GM21381 (cell line): ENCODE results near the gene RMDN3.

Experiments
- ATAC-seq: cut with Tn5 transposase; IDR thresholded peaks from one replicate; pipeline ENCODE4 v1.9.1; 2021; ENCODE audit warnings: mild to moderate bottlenecking, moderate library complexity; ENCODE audit not compliant: unreplicated experiment

Gene RMDN3, protein sequence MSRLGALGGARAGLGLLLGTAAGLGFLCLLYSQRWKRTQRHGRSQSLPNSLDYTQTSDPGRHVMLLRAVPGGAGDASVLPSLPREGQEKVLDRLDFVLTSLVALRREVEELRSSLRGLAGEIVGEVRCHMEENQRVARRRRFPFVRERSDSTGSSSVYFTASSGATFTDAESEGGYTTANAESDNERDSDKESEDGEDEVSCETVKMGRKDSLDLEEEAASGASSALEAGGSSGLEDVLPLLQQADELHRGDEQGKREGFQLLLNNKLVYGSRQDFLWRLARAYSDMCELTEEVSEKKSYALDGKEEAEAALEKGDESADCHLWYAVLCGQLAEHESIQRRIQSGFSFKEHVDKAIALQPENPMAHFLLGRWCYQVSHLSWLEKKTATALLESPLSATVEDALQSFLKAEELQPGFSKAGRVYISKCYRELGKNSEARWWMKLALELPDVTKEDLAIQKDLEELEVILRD

DNA sequence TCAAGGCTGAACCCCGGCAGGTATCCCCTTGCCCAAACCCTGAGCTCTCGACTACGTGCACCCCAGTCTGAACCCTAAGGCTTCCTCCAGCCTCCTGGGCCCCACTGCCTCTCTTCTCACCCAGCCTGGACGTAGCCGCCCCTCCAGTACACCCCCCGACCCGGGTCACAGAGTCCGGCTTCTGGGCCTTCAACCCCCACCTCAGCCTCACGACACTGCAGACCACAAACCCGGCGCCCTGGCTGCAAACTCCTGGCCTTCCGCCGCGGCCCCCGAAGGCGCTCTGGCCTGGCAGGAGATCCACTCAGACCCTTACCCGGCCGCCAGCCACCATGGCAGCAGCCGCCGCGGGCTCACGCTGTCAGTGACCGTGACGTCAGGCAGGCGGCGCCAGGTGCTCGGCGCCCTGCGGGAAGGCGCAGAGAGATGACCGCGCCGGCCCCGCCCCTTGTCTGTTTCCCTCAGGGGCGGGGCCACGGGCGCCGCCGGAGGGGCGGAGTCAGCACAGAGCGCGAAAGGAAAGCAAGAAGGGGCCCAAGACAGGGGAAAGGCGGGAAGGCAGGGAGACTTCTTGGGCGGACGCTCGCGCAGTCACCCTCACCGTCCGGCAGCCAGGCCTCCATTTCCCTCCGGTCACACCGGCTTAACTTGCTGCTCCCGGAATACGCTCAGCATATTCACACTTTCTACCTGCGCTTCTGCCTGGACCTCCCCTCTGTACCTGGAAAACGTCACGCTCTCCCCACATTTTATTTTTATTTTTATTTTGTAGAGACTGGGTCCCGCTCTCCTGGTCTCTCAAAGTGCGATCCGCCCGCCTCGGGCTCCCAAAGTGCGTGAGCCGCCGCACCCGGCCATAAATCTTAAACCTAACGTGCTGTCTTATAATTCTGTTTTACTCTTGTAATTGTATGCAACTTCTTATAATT lies at the start of gene RMDN3:
Gene RMDN3, minus strand, starts transcription at position 372 of the 929 bp plus-strand sequence. CDS start 471 bp downstream, outside the sequence.
- peak; percentile 82 for ATAC-seq

DNA sequence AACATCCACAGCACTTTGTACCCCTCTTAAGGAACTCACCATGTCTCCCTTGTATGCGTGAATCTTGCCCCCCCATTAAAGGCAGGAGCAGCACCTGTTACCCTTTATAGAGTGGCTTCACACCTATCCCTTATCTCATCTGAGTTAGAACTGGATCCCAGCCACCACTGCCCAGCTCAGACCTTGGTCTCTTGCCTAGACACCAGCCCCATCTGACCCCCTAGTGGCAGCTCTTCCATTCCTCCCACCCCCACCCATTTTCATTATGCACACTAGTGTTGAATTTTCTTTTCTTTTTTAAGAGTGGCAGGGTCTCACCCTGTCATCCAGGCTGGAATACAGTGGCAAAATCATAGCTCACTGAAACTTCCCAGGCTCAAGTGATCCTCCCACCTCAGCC lies 48.6 kb upstream of the RMDN3 start:
- no peak for ATAC-seq

DNA sequence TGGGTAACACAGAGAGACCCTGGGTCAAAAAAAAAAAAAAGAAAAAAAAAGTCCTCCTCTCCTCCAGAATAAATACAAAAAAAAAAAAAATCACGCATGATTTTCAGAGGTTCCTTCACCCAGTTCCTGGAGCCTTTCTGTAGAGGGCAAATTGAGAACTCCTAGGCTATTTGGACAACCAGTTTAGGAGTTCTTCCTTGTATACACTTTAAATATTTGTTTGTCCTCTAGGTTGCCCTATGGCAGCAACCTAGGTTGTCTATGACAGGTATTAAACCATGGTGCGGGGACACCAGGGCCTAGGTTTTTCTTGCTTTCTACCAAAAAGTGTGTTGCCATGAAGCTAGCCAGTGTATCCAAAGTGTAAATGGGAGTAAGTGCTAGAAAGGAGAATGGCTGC lies 48.0 kb upstream of the RMDN3 start:
- ATAC-seq = no peak

DNA sequence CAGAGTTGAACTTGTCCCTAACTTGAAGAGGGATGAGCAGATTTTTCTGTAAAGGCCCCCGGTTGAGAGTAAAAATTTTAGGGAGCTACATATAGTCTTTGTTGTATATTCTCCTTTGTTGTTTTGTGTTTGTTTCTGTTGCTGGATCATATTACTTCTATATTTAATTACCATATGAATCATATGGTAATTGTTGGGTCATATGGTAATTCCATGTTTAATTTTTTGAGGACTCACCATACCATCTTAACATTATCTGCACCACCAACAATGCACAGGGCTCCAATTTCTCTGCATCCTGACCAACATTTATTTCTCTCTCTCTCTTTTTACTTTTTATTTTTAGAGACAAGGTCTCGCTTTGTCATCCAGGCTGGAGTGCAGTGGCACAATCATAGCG lies 44.5 kb upstream of the RMDN3 start:
- no peak for ATAC-seq

DNA sequence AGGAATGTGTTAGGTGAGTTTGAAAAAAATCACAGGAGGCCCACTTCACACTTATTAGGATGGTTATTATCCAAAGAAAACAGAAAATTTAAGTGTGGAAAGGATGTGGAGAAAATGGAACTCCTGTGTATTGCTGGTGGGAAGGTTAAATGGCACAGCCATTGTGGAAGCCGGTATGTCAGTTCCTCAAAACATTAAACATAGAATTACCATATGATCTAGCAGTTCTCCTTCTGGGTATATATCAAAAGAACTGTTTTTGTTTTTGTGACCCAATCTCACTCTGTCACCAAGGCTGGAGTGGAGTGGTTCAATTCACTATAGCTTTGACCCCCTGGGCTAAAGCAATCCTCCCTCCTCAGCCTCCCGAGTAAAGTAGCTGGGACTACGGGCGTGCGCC lies 41.5 kb upstream of the RMDN3 start:
- ATAC-seq = no peak

DNA sequence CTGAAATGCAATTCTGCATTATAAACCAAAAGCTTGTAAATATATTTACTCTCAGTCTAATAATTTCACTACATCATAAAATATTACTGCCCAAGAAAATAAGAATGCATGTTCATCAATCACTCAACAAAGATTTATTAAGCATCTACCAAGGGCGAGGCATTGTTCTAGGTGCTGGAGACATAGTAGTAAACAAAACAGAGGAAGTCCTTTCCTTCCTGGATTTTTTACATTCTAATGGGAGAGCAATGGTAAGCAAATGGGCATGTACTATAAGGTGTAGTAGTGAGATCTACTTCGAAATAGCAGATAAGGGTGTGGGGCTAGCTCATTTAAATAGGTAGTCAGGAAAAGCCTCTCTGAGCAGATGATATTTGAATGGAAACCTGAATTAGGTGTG lies 41.0 kb upstream of the RMDN3 start:
- ATAC-seq = no peak

DNA sequence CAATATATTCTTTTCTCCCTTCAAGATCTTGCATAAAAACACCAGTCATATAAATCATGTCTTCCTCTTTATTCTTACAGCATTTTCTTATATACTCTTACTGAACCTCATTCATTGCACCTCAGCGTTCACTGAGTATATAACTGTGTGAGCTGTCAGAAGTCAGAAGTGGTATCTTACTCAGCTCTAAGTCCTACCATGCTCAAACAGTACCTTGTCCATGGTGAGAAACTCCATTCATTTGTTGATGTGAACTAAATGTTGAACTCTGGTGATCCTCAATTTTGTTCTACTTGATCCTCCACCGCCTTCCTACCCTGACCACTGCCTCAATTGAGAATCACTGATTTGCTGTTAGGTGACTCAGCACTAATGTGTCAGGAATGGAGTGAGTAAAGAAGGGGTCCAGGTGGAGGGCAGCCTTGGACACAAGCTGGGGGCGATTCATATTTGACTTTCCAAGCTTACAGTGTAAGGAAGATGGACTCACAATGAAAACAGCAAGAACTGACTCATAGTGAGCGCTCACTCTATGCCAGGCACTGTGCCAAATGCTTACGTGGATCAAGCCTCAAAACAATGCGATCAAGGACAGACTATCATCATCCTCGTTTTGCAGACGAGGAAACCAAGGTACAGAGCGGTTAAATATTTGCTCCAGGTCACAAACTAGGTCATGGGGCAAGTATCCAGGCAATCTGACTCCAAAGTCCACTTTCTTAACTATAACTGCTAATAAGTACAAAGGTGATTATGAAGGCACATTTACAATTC lies 38.3 kb upstream of the RMDN3 start:
- ATAC-seq = no peak

DNA sequence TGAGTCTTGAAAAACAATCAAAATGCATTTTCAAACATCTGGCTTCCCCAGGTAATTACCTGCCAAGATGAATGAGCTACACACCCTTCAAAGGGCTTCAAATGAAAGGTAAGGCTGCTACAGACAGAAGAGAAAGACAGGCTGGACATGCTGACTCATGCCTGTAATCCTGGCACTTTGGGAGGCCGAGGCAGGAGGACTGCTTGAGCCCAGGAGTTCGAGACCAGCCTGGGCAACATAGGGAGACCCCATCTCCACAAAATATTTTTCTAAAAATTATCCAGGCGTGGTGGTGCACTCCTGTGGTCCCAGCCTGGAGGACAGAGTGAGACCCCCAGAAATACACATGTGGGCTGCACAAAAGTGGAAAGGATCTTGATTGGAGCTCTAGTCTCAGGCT lies 37.3 kb upstream of the RMDN3 start:
- no peak for ATAC-seq

DNA sequence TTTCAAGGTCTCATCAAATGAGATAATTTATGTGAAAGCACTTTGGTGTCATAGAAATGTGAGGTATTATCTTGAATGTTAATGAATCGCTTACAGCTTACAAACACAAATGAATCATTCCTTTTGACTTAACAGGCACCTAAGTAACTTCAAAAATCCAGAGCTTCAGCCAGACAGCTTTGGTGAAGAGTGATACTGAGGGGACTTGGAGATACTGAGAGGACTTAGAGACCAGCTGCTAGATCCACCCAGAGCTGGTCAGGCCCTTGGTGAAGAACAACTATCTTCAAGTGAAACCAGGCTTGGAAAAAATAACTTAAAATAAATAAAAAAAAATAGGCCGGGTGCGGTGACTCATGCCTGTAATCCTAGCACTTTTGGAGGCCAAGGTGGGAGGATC lies 35.7 kb upstream of the RMDN3 start:
- ATAC-seq = no peak

DNA sequence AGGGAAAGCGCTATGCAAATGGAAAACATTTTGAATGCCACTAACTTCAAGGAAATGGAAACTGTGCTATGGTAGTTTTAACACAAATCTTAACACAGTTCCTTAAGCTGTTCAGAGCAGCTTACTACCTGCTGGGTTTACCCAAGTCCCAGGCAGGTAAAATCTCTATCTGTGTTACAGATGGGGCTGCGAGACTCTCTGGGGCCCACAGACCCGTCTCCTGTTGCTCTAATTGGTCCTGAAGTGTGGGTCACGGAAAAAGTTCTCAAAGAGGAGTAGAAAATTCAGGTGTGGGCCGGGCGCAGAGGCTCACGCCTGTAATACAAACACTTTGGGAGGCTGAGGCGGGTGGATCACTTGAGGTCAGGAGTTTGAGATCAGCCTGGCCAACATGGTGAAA lies 34.9 kb upstream of the RMDN3 start:
- ATAC-seq = no peak

DNA sequence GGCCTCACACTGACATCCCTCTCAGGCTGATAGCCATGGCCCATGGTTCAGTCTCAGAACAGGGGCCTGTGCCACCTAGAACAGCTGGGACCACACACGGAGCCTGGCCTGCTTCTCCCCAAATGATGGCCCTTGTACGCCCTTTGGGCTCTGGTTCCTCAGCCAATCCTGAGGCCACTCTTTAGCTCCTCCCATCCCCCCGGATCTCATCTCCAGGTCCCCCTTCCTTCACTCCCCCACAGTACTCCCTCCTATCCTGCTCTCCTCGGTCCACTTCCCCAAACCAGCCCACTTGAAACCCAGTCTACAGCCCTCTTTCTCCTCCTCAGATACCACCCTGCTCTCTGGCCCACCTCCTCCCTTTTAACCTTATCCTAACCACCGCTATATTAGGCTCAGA lies 34.1 kb upstream of the RMDN3 start:
- no peak for ATAC-seq

DNA sequence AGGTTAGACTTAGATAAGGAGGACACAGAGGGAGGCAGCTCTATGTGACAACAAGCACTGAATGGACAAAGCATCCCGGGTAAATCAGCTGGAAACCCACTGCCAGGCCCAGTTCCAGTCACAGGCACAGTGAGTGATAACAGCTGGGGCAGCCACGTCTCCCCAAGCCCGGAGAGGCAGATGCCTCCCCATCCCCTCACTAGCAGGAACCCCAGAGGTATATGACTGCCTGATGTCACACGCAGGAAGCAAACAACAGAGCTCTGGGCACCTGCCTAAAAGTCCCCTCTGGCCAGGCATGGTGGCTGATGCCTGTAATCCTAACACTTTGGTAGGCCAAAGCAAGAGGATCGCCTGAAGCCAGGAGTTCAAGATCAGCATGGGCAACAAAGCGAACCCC lies 32.9 kb upstream of the RMDN3 start:
- no peak for ATAC-seq

DNA sequence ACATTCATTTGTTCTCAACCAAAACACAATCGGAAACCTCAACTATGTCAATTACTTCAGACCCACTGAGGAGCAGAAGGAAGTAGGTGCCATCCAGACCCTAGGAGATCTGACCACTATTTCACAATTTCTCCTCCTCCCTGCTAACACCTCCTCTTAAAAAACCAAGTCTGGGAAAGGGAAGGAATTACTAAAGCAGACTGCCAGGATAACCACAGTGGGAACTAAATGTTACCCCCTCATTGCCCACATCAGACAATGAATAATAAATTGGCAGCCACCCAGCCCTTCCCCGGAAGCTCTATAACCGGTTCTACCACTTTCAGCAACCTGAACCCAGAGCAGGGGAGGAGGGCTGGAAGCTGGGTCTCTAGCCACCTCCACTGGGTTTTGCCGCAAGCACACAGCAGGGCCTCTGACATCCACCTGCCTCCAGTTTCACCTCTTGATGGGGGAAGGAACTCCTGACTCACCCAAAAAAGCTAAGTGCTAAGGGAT lies 32.3 kb upstream of the RMDN3 start:
- ATAC-seq = no peak

DNA sequence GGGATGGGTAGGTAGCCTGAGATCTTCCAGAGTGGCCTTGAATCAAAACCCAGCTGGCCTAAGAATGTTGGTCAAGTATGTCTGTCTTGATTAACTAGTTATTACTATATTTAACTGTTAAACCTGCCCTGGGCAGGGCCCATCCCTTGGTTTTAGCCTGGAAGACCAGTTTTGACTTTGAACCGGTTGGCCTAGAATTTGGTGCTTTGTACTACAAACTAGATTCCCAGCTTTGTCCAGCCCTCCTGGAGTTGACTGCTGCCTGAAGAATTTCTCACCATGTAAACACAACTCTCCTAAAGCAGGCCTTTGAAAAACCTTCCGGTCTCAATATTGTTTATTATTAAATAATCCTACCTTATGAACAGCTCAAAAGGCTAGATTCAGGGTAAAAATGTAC lies 30.8 kb upstream of the RMDN3 start:
- ATAC-seq = no peak

DNA sequence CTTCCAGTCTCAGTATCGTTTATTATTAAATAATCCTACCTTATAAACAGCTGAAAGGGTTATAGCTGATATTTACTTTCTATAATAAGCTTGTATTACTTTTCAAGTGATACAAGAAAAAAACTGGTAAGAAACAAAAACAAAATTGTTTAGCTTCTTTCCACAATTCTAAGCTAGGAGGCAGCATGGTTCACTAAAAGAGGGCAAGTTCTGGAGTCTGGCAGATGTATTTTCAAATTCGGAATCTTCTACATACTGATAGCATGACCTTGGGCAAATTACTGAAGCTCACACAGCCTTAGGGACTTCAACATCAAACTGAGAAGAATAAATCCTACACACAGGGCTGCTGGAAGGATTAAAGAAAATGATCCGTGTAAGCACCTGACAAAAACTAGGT lies 30.1 kb upstream of the RMDN3 start:
- no peak for ATAC-seq

DNA sequence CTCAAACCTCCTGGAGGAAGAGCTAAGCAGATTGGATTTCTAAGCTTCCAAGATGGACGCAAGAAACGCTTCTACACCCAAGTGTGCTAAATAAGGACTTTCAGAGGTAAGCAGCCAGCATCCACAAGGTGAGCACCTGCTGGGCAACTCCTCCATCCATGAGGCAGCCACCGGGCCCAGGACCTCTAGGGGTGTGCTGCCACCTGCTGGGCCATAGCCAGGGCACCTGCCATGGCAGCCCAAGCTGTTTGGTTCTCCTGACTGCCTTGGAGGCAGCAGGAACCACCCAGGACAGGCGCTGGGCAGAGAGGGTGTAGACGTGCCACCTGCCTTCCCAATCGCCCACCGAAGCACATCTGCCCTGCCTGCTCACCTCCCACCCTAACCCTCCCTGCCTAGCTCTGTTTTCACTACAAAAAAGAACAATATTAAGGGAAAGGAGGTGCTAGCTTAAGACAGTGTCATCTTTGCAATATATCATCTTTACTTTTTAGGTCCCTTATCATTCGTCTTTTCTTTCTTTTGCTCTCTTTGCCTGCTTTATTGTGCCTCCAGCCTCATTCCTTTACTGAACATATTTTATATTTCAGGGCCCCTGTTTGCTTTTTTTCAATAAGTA lies 27.7 kb upstream of the RMDN3 start:
- no peak for ATAC-seq

DNA sequence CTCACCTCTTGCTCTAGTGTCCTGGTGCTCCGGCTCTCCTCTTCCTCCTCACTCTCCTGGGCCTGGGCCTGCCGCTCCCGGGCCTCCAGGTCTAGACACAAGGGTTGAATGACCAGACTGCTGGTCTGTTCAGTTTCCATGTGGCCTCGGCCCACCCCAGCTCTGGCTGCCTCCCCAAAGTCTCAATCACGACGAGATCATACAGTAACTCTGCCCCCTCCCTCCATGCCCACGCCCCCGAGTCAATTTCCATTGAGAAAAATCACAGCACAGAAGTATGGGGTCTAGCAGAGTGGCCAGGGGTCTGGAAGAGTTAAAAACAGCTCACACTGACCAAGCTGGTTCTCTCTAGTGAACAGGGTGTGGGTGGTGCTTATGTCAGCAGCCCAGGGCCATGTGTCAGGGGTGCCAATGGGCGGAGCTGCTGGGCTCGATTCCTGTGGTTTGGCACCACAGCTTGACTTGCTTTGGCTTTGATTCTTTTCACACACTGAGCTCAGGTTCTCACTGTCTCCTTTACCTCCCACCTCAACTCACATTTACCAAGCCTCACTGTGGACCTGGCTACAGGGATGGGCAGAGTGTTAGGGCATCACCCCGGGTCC lies 21.6 kb upstream of the RMDN3 start:
- ATAC-seq = no peak

DNA sequence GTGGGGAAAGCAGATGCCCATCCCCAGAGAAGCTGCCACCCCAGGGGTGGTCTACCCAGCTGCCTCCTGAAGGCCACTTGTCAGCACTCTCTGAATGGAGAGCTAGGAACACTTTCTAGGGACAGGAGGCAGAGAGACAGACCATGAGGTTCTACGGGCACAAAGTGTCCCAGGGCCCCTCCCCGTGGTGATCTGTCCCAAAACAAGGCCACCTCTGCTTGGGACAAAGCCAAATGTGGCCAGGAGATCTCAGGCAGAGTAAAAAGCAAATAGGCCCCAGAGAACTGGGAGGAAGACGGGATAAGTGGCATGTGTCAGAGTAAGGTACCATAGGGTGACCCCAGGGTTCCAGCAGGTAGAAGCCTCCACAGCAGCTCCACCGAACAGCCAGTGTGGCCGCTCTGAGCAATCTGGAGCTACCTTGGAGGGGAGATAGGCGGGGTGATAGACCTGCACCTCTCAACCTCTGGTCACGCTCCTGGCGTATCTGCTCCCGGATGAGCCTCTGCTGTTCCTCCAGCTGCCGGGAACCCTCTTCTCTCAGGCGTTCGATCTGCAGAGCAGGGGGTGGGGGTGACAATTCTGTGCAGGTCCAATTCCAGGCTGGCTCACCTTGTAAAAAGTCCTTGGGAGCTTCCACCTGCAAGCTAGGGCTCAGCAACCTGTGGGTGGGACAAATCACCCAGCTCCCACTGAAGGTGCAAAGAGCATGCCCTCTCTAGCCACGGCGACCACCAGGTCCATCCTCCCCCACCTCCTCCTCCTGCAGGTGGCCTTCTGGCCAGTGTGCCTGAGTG lies 20.9 kb upstream of the RMDN3 start:
- no peak for ATAC-seq

DNA sequence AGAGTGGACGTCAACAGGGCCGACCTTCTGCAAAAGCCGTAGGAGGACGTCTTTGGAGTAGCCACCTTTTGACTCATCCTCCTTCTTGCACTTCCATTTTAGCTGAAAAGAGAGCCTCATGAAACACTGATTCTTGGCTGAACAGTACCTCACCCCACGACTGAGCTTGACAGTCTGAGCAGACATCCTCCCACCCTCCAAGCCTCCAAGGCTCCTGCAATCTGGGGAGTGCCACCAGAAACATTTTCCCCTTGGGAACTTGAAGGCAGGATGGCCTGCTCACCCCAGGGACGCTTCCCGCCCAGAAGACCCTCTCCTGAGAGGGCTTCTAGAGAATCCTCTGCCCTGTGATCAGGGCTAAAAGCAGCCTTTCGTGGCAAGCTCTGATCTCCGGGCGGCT lies 20.0 kb upstream of the RMDN3 start:
- ATAC-seq = no peak
